GM18505 (cell line): ENCODE data around the gene RAP1GAP.

Experiments
- ATAC-seq: cut with Tn5 transposase; IDR thresholded peaks from one replicate; pipeline ENCODE4 v1.9.1; 2021; ENCODE audit not compliant: unreplicated experiment
- POLR2A ChIP-seq: IDR thresholded peaks from 4 replicates; pipeline ENCODE4 v1.6.1; 2011; ENCODE audit warnings: borderline replicate concordance; ENCODE audit not compliant: insufficient read depth, insufficient read length; ENCODE audit errors: extremely low read depth

The RAP1GAP gene

DNA sequence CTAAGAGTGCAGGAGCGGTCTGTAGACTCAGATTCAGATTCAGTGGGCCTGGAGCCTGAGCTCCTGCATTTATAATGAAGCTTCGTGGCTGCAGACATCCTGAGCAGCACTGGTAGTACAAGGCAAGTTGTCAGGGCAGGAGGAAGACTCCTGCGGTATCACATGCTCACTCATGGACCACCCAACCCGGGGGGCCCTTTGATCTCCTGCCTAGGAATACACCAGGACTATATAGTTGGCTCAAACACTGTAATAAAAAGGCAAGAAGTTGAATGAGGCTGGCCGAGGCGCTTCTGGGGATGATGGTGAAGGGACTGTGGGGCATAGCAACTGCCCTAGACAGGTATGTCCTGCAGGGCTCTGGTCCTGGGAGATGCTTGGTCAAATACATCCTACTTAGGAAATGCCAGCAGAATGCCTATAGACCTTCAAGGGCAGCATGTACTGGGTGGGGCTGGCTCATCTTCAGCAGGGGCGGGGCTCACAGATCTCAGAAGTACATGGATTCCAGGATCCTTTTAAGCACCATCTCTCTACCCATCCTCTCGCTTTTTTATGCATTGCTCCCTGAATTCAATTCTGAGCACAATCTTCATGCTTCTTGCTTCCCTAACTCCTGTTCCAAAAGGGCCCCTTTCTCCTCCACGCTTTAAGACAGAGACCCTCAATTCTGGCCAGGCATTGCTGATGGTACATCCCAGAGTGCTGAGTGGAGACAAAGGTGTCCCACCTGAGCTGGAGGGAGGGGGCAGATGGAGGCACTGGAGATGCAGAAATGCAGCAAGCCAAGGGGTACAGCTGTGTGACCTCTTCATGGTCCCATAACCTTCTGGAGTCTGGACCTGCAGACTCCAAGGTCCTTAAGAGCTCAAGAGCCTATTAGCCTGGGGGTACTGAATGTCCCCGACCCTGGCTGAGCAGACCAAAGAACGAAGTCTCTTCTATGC lies 2.1 kb upstream of the RAP1GAP start:
- no peak for ATAC-seq
- no peak for TF ChIP-seq POLR2A

DNA sequence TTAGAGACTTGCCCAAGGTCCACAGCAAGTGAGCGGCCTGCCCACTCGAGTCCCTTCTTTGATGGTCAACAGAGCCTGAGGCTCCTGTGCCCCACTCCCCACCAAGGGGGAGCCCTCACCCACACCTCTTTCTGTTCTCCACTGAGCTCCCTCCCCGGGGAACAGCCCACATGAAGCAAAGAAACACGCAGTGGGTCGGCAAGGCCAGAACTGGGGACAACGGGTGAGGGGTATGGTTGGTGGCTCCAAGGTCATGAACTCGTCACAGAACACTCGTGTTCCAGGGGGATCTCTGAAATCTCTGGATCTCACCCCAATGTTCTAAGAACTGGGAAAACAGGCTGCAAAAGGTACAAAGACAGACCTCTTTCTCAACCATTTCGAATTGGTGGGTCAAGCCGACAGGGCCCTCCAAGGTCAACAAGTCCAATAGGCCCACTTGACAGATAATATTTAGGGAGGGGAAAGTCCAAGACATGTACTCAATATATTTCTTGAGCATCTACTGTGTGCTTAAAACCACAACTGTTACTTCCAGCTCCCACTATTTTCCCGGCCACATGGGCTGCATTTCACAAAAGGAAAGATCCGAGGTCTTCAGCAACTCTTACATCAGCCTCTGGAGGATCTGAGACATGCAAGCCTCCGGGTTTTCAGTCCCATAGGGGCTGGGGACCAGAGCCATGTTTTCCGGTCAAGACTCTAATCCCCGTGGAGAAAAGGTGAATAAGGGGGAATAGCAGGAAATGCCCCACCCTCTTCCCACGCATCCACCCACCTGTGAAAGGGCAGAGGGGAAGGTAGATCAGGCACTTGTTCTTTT lies 1.1 kb upstream of the RAP1GAP start:
- TF ChIP-seq POLR2A, result no peak
- no peak for ATAC-seq

DNA sequence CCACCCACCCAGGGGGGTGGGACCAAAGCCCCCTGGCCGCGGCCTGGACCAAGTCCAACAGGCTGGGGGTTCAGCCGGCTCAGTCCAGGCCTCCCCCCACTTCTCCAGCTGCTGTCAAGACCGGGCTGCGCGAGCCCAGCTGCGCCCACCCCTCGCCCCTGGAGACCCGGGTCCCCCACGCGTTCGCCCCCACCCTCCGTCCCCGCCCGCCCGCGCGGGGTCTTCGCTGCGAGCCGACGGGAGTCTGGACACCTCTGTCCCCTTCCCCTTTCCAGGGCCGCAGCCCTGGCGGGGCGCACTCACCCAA lies 253 bp downstream of the RAP1GAP start:
- no peak for ATAC-seq
- no peak for TF ChIP-seq POLR2A

GRCh38 chr1:21668232-21668950 lies 766 bp downstream of the RAP1GAP start:
- ATAC-seq, result no peak
- TF ChIP-seq POLR2A, result no peak

DNA sequence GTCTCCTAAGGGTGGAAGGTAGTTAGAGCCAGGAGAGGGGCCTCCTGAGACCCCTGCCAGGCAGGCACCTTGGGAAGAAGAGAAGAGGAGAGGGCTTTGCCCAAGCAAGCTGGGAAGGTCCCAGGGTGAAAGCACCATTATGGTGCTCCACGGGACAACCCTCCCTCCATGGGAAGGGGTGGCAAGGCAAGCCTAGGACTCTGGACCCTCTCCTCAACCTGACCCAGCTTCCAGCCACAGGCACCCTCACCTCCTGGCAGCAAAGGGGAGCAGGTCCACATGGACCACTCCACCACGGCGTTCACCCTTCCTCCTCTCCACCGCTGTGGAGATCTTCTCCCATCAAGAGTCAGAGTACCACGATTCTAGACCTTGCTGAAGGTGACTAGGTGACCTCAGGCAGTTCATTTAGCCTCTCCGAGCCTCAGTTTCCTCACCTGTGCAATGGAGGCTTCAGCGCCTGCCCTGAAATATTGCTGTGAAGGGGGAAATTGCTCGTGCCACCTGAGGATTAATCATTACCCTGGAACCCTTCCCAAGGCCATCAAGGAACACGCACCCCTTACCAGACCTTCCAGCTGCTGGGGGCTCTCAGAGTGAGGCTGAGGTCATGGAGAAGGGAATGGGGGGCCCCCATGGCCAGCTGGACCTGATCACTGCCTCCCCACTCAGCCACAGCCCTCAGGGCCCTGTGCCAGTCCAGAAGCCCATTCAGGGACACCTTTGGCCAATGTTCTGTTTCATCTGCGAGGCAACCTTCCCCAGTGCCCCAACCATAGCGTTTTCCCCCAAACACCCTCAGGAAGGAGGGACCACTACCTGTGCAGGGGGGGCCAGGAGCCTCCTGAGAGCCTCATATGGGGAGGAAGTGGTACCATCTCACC lies 1.6 kb downstream of the RAP1GAP start:
- TF ChIP-seq POLR2A, result no peak
- ATAC-seq, result no peak

- no peak for TF ChIP-seq POLR2A
- no peak for ATAC-seq
Measured at GRCh38 chr1:21666576-21667320, 2.4 kb downstream of the RAP1GAP start.

- no peak for ATAC-seq
- TF ChIP-seq POLR2A, result no peak
Measured at GRCh38 chr1:21665711-21666575, 3.2 kb downstream of the RAP1GAP start.

GRCh38 chr1:21664806-21665588 lies 4.2 kb downstream of the RAP1GAP start:
- no peak for ATAC-seq
- no peak for TF ChIP-seq POLR2A

DNA sequence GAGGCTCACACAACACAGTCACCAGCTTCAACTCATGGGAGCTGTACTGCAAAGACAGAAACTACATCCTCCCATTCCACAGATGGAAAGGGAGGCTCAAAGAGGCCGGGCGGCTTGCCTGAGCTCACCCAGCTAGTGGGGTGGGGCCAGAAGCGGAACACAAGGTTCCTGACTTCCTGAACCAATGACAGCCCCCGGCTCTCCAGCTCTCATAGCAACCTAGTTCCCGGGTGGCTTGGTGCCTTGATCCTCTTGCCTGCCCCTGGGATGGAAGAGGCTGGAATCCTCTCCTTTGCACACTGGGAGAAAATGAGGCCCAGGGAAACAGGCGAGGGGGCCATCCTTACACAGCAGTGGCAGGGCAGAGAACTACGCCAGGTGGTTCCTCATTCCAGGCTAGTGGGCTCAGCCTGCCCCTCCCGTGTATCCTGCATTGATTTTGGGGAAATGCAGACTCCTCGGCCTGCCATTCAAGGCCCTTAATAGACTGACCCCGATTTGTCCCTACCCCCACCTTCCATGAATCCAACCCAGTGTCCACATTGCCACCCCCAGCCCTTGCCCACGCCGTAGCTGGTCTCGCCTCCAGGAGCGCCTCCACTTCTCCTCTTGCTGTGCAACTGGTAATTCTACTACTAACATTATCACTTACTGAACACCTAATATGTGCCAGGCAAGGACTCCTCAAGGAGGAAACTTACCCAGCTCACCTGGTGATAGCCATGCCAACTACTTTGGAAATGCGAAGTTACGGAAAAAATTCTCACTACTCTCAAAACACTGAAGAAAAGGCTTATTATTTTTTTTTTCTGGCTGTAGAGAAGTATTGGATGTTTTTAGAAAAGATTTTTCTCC lies 5.0 kb downstream of the RAP1GAP start:
- TF ChIP-seq POLR2A, result no peak
- no peak for ATAC-seq
